NCI-H146 treated with DMSO at 0.1 percent for 48 hours (cell line): ENCODE measurements around the gene ALDH1A1.

Experiments
- DNase-seq: peaks from one replicate; lab custom pipeline; 2025; ENCODE audit not compliant: unreplicated experiment; lab: John Stamatoyannopoulos, UW

Gene ALDH1A1

DNA sequence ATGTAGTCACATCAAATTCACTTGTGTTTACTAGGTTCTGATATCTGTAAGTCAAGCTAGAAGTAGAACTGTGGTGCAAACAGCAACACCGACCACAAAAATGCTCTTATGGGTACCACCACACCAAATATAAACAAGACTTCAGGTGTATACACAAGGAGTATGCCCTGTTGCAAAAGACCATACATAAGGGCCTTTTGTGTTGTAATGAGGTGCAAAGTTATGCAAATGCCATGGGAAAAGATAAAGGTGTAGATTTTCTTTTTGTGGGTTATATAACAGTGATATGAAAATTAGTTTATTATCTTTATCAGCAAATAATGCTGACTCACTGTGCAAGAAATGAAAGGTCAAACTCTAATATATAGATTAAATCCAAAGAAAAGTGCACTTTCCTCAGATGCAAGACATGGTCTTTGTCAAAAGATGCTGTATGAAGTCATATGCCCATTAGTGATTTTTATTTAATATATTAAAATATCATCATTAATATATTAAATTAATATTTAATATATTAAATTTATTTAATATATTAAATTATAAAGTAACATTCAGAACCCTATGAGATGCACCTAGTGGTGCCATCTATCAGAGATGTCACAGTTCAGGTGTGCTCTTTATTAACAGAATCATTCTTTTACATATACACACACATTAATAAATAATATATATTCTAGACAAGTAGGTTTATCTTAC is 26.7 kb upstream of the ALDH1A1 start:
- no peak for DNase-seq

DNA sequence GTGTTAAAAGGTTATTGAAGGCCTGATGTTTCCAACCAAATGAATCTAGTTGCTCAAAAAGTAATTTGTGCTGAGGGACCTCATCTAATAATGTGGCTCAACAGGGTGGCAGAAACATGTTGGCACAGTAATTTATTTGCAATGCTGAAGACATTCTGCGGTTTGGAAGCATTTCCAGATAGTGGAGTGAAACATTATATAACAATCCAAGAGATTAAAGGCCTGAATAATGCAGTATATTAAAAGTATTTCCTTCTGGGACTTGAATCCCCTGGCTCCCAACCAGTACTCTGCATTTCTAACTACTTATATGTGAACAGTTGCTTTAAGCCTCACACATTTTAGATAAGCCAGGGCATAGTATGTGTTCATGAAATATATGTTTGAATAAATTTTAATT is 25.9 kb upstream of the ALDH1A1 start:
- DNase-seq: no peak

DNA sequence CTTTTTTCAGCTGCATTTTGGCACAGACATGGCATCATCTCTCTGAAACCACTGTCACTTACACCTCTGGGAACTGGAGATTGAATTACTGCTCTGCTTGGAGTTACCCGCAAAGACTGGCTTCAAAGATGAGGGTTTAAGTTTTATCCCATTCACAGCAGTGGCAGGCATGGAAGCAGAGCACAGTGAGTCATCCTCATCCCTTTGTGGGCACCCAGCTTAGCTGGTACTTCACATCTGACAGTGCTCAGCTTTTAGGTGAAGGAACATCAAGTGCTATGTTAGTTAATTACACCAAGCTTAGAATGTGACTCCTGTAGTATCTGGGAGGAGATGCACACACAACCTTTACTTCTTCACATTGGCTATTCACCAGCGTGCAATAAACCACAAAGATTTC is 24.8 kb upstream of the ALDH1A1 start:
- no peak for DNase-seq

DNA sequence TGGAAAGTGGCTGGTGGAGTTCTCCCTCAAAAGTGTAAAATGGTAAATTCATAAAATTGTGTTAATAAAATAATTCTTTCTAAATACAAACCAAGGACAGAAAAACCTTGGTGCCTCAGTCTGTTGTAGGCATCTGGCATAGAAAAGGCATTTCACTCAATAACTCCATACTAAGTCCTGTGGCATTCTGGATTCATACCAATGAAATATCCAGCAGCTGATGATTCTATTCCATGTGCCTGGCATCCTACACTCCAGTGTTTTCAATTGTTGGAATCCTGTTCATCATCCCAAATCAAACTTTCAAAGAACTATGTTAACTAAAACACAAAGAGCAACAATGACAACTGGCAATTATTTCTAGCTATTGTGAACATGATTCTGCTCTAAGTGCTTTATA is 21.6 kb upstream of the ALDH1A1 start:
- DNase-seq: no peak

DNA sequence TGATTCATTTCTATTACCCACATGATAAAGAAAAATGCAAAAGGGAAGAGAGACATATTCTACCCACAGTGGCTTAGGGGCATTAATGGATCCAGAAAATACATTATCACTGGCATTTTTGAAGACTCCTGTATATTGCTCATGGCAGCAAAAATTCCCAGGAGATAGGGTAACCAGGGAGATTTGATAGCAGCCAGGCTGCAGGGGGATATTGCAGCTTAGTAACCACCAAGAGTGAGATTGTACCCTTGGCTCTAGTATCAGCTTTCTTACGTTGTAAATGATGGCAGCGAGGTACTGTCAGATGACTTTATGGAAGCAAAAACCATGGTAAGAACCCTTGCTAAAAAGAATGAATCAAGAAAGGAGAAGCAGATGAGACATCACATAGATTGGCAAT is 19.8 kb upstream of the ALDH1A1 start:
- no peak for DNase-seq

DNA sequence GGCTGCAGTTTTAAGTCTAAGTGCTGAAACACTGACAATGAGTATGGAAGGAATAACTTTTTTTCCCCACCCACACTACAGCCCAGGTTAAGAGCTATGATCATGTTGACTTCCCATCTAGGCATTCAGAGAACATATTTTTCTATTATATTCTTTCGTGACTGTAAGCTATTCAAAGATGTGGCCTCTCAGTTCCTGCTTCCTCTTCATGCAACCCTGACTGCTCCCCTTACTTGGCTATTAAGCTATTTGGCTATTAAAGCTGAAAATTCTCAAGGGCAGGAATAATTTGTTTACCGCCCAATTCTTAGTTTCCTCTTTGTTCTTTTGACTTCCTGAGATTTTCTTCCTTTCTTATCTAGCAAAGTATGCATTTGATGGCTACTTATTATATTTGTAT is 18.6 kb upstream of the ALDH1A1 start:
- no peak for DNase-seq

DNA sequence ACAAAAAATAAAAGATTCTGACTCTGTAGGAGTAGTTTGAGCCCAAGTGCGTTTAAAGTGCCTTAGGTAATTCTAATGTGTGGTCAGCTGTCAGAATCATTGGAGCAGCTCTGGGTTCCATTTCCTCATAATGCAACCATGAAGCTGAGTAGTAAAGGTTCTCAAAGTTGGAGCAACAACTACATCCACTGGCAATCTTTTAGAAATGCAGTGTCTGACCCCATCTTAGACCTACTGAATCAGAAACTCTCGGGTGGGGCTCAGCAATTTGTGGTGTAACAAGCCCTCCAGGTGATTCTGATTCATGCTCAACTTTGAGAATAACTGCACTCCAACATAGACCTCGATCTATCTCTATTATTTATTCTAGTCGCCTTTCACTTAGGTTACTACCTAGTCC is 7.6 kb upstream of the ALDH1A1 start:
- DNase-seq: no peak

DNA sequence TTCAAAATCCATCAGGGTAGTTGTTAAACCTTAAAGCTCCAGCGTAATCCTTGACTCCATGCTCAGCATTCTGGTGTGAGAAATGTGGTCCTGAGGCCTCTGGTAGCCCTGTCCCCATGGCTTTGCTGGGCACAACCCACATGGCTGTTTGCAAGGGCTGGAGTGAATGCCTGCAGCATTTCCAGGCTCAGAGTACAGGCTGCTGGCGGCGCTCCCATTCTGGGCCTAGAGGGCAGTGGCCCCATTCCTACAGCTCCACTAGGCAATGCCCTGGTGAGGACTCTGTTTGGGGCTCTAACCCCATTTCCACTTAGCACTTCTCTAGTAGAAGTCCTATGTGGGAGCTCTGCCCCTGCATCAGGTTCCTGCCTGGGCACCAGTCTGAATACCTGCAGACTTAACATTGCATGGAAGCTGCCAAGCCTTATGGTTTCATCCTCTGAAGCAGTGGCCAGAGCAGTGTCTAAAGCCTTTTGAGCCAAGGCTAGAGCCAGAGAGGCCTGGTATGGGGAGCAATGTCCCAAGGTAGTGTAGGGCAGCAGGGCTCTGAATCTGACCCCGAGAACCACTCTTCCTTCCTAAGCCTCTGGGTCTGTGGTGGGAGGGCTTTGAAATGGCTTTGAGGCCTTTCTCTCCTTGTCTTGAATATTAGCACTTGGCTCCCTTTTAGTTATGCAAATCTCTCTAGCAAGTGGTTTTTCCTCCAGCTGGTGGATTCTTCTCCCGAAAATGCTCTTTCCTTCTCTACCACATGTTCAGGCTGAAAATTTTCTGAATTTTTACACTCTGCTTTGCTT is 5.8 kb upstream of the ALDH1A1 start:
- no peak for DNase-seq

DNA sequence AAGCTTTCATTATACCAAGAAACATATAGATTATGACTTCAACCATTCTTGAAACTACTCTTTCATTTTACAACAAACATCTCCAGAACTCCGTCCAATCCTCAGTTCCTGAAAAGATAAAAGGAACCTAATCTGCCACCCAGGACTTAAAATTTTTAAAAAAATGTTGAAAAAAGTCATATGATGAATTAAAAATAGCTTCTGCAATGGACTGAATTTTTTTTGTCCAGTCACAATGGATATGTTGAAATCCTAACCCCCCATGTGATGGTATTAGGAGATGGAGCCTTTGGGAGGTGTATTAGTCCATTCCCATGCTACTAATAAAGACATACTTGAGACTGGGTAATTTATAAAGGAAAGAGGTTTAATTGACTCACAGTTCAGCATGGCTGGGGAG is 2.7 kb upstream of the ALDH1A1 start:
- DNase-seq: no peak

DNA sequence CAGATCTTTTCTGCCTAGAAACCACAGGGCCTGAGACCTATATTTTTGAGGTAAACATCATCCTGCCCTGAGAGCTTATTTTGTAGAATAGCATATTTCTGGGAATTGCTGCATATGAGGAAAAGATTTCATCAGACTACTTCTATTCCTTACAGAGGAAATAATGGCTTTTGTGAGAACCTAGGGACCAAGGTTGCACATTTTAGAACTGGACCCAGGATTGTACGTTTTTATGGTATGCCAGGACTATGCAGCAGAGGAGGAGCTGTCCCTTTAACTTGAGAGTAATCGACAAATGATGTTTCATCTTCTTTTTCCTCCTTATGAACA is 2.2 kb upstream of the ALDH1A1 start:
- no peak for DNase-seq

DNA sequence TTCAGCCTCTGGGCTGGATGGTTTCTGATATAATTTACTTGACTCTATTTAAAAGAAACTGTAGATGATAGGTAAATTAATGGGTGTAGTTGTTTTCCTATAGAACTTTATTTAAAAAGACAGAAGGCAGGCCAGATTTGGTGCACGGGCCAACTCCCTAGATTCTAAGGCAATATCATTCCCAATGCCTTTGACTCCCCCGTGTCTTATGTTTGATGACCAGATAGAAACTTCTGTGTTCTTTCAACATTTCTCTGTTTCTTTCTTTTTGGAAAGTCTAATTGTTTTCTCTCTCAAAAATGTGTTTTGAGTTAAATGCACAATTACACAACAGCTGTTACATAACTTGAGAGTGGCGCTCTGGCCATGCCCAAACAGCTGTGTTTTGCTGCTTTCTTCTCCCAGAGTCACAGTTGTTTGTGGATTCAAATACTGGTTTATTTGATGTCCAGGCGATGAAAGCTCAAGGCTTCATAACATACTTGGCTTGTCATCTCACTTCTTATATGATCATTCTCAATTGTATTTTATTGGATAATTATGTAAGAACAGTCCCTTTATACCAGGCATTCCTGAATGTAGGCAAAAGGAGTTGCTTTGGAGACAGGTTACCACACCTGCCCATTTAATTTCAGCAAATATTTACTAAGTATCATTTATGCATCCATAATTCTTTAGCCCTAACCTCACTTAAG is 1.7 kb upstream of the ALDH1A1 start:
- DNase-seq: peak; percentile 90

DNA sequence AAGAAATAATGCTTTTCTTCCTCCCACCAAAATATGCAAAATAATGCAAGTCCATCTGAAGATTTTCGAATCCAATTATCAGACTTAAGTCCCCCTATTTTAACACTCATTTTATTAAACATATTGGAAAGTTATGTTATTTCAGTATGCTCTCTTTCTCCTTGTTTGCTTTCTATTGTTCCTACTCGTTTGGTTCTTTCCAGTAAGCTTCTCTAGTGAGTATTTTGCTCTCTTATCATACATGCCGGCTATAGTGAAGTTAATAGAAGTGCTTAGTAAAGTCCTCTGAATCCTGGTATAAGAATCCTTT is 517 bp downstream of the ALDH1A1 start:
- DNase-seq: peak; percentile 16

DNA sequence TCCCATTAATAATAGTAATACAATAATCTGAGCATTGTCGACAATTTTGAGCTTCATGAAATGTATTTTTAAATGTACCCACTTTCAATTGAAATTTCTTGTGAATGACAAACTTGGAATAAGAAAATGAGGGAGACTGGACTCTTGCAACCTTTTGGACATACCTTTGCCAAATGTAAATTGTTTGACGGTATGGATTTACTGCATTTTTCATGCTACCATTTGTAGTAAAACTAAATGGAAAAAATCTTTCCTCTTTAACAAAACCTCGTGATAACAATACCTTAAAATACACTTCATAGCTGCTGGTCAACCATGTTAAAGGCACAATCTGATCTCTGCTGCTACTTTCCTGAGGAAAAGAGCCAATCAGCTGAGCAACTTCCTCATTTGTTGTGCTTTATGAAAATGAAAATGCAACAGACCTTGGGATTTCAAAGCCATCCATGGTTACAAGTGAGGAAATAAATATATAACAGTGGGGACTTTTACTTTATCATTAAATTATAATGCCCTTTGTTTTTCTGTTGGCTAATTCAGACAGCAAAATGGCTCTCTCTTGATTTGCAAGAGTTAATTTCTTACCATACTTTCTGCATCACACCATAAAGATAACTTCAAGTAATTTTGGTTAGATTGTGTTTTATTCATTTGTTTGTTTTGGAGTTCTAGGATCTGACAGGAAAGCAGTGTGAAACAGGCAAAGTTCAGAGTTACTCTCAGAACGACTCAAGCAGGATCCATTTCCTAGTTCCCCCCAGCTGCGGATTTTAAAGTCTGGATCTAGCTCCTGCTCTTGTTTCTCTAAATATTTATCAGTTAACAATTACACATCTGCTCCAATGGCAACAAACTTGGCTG is 1.1 kb downstream of the ALDH1A1 start:
- no peak for DNase-seq

DNA sequence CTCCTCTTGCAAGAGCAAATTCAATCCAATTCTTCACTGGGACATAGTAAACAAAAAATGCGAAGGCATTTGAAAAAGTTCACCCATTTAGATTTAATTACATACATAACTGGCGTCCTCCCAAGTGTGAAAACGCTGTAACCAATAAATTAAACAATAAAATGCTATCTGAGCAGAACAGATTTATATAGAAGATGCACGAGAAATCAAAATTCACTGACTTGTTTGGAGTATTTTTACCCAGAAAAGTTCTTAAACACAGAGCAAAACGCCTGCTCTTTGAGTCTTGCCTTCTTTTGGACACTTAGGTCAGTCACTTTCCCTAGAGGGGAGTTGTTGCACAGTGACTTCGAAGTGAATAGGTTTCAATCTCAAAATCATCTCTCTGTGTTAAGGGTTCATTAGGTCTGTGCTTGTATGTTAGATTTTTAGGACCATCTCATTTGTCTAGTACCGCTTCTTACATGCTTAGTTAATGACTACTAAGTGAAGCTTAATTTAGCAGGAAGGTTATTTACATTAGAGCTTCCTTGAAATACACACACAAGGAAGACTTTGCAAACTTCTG is 1.9 kb downstream of the ALDH1A1 start:
- no peak for DNase-seq

DNA sequence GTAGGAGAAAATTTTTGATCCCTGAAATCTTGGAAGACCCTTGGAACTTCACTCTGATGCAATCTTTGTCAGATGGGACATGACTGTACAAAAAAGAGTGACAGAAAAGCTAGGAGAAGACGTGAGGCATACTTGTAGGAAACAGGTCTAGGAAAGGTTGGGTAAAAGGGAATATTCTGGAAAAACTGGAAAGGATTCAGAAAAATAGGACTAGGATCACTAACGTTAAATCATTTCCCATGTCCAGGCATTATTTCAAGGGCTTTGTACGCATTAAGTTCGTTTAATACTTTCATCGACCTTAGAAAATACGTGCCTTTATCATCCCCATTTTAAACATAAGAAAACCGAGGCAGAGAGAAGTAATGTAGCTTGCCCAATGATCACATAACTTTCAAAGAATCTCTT is 2.9 kb downstream of the ALDH1A1 start:
- DNase-seq: no peak

DNA sequence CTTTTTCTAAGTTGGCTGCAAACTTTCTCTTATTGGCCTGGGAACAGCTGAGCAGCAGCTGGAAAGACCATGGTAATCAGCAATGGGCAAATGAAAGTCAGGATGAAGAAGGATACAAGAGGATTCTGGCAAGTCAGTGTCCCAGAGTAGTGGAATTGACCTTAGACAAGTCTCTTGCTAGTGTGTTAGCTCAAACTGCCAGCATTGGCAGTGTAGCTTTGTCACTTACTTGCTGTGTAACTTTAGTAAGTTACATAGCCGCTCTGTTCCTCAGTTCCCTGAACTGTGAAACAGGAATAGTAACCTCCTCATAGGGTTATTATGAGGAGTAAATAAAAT is 3.6 kb downstream of the ALDH1A1 start:
- no peak for DNase-seq

DNA sequence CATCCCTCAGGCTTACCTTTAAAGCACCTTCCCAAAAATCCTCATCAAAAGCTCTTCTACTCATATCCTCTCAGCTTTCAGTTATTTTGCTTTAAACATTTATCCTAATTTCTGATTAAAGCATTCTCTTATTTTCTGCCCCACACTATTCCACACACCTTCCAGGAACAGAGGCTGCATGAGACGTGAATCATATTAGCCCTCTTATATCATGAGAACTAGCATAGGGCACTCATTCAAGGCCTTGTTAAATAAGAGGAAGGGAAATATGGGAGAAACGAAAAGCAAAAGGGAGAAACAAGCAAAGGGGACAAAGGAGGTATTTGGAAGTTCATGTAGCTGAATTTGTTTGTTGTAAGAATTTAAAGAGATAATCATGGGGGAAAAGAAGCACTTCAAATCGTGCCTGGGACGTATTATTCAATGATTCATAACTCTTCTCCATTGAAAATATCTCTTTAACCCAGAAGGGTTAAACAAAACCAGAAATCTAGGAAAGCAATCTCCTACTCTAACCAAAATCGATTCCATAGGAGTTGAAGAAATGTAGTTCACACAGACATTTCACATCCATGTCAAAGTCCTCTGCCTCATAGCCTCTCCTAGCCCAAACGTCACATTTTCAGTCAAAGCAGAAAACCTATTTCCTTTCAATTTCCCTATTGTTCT is 4.1 kb downstream of the ALDH1A1 start:
- DNase-seq: no peak

DNA sequence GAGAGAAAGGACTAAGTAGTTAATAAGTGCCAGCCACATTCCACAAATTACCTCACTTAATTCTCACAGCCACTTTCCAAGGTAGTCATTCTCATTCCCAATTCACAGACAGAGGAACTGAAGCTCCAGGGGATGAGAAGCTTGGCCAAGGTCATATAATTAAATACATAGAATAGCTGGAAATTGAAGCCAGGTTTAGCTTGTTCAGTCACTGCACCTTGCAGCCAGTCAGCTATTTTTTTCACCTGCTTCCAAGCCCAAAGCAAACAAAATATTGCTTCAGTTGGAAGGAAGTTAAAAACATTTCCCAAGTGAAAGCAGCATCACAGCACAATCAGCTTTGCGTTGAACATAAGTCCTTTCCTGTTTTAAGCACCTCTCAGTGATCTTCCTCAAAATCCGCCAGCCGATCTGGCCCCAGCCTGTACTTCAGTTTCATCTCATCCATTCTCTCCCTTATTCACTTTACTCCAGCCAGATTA is 4.8 kb downstream of the ALDH1A1 start:
- peak; percentile 9 for DNase-seq

DNA sequence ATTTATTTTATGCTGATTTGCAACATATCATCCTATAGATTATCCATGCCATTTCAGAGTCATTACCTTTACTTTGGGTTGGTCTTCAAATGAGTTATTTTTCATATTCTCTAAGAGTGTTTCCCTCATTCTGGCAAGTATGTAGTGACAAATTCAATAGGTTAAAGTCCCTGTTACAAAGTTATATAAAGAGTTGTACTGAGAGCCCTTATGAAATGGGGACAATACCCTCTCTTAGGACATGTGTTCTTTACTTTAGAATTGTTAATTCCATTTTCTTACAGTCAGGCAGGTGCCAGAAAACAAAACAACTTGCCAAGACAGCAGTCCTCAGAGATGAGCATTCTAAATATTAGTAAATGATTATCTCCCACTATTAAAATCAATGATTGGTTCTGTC is 6.0 kb downstream of the ALDH1A1 start:
- no peak for DNase-seq

DNA sequence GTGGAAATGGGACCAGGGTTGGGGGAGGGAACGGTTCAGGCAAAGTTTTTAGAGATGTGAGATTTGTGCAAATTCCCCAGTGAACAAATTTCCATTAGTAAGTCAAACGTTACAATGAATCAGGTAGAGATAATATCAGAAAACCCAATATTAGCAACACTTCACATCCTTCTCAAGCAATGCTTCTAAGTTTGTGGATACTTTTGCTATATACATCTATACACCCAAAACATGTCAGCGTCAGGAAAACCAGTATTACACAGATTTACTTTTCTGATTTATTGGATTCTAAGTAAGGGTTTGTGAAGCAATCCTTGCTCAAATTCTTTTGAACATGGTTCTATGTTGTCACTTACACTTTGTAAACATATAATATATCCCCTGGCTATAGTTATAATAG is 6.5 kb downstream of the ALDH1A1 start:
- DNase-seq: no peak

DNA sequence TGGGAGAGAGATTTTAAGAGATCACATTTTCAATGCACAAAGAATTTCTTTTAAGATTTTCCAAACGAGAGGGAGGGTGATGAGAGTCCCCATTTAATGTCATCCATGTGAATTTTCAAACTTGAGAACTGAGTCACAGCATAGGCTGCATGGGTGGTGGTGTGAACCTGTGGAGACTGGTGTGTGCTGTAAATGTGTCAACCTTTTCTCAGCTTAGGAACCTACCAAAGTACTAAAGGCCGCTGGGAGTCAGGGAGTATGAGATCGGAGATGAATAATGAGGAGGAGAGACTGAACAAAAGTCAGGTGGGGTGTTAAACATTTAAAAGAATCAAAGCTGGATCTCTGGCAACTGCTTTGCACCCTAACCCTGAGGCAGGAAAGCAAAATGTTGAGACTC is 7.5 kb downstream of the ALDH1A1 start:
- DNase-seq: no peak
